Gastroesophageal sphincter (tissue), 3 donors: ENCODE data around the gene KRT1.

Experiments
- EP300 ChIP-seq: sonication (generic); formaldehyde crosslinking; IDR thresholded peaks from one replicate; pipeline ENCODE4 v1.6.1; 2017; ENCODE audit warnings: antibody characterized with exemption, mild to moderate bottlenecking
- POLR2AphosphoS5 ChIP-seq: sonication (generic); formaldehyde crosslinking; IDR thresholded peaks from one replicate; pipeline ENCODE4 v1.6.1; 2017; ENCODE audit warnings: antibody characterized with exemption
- TF ChIP-seq, protein P1 (sequence below), 4 experiments: fragments of 200-600 bp in 2 of 4; fragments of 450-650 bp in 2 of 4; sonication (generic) in 1 of 4; IDR thresholded peaks; one replicate each; pipeline ENCODE4 v1.5.1; 2017 to 2019; ENCODE audit warnings: antibody characterized with exemption in 4 of 4, mild to moderate bottlenecking in 2 of 4, moderate library complexity in 2 of 4

DNA sequence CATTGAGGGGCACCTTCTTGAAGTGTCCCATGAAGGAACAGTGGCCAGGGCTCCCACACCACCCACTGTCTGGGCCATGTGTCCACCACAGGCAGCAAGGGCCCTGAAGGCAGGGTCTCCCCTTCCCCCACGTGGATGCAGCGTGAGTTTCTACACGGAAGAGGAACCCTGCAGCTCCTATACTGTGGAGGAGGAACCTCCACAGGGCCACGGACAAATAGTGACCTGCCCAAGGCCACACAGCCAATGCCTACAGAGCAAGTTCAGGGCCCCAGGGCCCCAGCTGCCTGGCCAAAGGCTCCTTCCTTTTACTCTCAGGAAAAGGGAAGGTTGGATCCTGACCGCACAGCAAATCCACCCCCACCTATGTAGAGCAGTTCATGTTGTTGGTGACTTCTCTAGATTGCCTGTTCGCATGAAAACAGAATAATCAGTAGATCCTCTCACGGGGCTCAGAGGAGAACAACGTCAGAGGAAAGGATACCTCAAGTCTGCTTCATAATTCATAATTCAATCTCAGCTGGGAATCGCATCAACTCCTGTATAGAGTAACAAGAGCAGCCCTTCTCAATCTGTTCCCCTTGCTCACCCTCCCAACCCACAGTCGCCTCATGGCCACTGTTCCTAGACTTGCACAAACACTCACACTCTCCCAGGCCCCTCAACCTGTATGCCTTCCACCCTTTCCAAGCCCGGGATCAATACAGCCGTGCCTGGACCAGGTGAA lies 50.8 kb downstream of the KRT1 start:
- TF ChIP-seq, protein P1, sequence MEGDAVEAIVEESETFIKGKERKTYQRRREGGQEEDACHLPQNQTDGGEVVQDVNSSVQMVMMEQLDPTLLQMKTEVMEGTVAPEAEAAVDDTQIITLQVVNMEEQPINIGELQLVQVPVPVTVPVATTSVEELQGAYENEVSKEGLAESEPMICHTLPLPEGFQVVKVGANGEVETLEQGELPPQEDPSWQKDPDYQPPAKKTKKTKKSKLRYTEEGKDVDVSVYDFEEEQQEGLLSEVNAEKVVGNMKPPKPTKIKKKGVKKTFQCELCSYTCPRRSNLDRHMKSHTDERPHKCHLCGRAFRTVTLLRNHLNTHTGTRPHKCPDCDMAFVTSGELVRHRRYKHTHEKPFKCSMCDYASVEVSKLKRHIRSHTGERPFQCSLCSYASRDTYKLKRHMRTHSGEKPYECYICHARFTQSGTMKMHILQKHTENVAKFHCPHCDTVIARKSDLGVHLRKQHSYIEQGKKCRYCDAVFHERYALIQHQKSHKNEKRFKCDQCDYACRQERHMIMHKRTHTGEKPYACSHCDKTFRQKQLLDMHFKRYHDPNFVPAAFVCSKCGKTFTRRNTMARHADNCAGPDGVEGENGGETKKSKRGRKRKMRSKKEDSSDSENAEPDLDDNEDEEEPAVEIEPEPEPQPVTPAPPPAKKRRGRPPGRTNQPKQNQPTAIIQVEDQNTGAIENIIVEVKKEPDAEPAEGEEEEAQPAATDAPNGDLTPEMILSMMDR (IDR thresholded peaks at IDR 0.05) = no peak
- no peak for TF ChIP-seq EP300
- TF ChIP-seq POLR2AphosphoS5 = no peak
